Spinal cord (tissue), 10 donors: ENCODE measurements around the gene LAMA4. TPM values are rescaled to one million over a fixed set of nuclear protein-coding genes. Genes with fewer than 3 reads are reported as not detected.
A peak's percentile ranks its signal among the peaks of the same experiment; 100 is the strongest.

Source experiments
- DNase-seq, 6 donors: peaks; one replicate each; pipeline versions ENCODE4 v3.0.0 to v3.0.0-alpha.2; 2013 to 2015; ENCODE audit warnings: low spot score in 6 of 6, low read depth in 4 of 6
- H3K27ac ChIP-seq: one replicate; pipeline ENCODE4 v1.5.1; 2013; ENCODE audit warnings: low read depth, low read length, control low read depth
- H3K27me3 ChIP-seq: one replicate; pipeline ENCODE4 v1.6.1; 2013; ENCODE audit warnings: low read length; ENCODE audit not compliant: control insufficient read depth, insufficient read depth
- H3K36me3 ChIP-seq: one replicate; pipeline ENCODE4 v1.6.1; 2013; ENCODE audit warnings: low read length; ENCODE audit not compliant: control insufficient read depth, insufficient read depth
- H3K4me1 ChIP-seq: one replicate; pipeline ENCODE4 v1.6.1; 2013; ENCODE audit warnings: low read length; ENCODE audit not compliant: control insufficient read depth, insufficient read depth
- H3K4me3 ChIP-seq: one replicate; pipeline ENCODE4 v1.5.1; 2013; ENCODE audit warnings: low read depth, low read length, control low read depth
- H3K9me3 ChIP-seq: one replicate; pipeline ENCODE4 v1.6.1; 2013; ENCODE audit warnings: low read length; ENCODE audit not compliant: control insufficient read depth, insufficient read depth
- WGBS: methylation state at CpG from one replicate; pipeline ENCODE4 v1.1.5; 2013; ENCODE audit warnings: missing lambda C conversion rate; ENCODE audit not compliant: insufficient coverage; 5-methylcytosine and 5-hydroxymethylcytosine counted together
- polyA plus RNA-seq, 2 donors: library from polyadenylated mRNA; unstranded; fragments of 120-200 nt; gene quantifications; one replicate each; pipeline ENCODE4 v1.2.1, GENCODE V29; 2013; ENCODE audit not compliant: insufficient read length in 2 of 2
- total RNA-seq, 2 donors: library from RNA; depleted of rRNA in 1 of 2; stranded (reverse); fragments of 120-200 nt in 1 of 2; fragments of >200 nt in 1 of 2; gene quantifications; one replicate each; pipeline versions ENCODE4 v1.2.3 to v1.2.4, GENCODE V29; 2013 to 2014
- donor health status: healthy.

The LAMA4 gene
- total and polyA plus RNA-seq, 4 donors = 60.5 to 317 (median 115) TPM

- H3K27ac ChIP-seq = no peak overlapping the region
- WGBS = 78% methylated on average over 1 of the region's 1 CpG
- H3K9me3 ChIP-seq = no peaks in the 10 kb centered on the region
Observed at GRCh38 chr6:112291161-112291762, 36.9 kb upstream of the LAMA4 start.

GRCh38 chr6:112289038-112289566, 34.7 kb upstream of the LAMA4 start:
- DNase-seq = peak; percentile 42 to 93 (median 71)
- no peak overlapping the region for H3K4me3 ChIP-seq
- H3K9me3 ChIP-seq = no peaks in the 10 kb centered on the region
- peak overlapping the region; percentile 70 for H3K27ac ChIP-seq
- H3K36me3 ChIP-seq = no peaks in the 10 kb centered on the region
- 7% methylated on average over 3 of the region's 4 CpGs for WGBS
- no peaks in the 10 kb centered on the region for H3K27me3 ChIP-seq
- H3K4me1 ChIP-seq = peaks cover 12% of the 10 kb centered on the region

More at GRCh38 chr6:112291161-112291762, 36.9 kb upstream of the LAMA4 start:
- H3K4me1 ChIP-seq = peaks cover 12% of the 10 kb centered on the region
- no peak overlapping the region for H3K4me3 ChIP-seq
- H3K27me3 ChIP-seq = no peaks in the 10 kb centered on the region
- H3K36me3 ChIP-seq = no peaks in the 10 kb centered on the region
- DNase-seq = no peak

GRCh38 chr6:112288475-112288874, 34.1 kb upstream of the LAMA4 start:
- peak overlapping the region; percentile 70 for H3K27ac ChIP-seq
- no peak for DNase-seq

GRCh38 chr6:112287577-112288225, 33.3 kb upstream of the LAMA4 start:
- peak in 1 of 6 donors; percentile 49 for DNase-seq
- Histone ChIP-seq H3K36me3 (no peaks in the 10 kb centered on the region), H3K27ac (no peak overlapping the region), H3K9me3 (no peaks in the 10 kb centered on the region), H3K27me3 (no peaks in the 10 kb centered on the region), H3K4me3 (no peak overlapping the region), H3K4me1 (peaks cover 12% of the 10 kb centered on the region)
- WGBS = no CpG with 5 or more reads among the region's 4 CpGs

More at GRCh38 chr6:112288475-112288874, 34.1 kb upstream of the LAMA4 start:
- Histone ChIP-seq H3K4me3 (no peak overlapping the region), H3K4me1 (peaks cover 12% of the 10 kb centered on the region), H3K27me3 (no peaks in the 10 kb centered on the region), H3K36me3 (no peaks in the 10 kb centered on the region), H3K9me3 (no peaks in the 10 kb centered on the region)

GRCh38 chr6:112286500-112287144, 32.3 kb upstream of the LAMA4 start:
- H3K4me1 ChIP-seq = peaks cover 12% of the 10 kb centered on the region
- H3K36me3 ChIP-seq = no peaks in the 10 kb centered on the region
- no peaks in the 10 kb centered on the region for H3K27me3 ChIP-seq
- no CpG with 5 or more reads among the region's 1 CpG for WGBS
- no peaks in the 10 kb centered on the region for H3K9me3 ChIP-seq
- no peak overlapping the region for H3K27ac ChIP-seq
- DNase-seq = no peak
- H3K4me3 ChIP-seq = no peak overlapping the region

- peak in 1 of 6 donors; percentile 60 for DNase-seq
- Histone ChIP-seq H3K9me3 (no peaks in the 10 kb centered on the region), H3K27ac (no peak overlapping the region), H3K4me3 (no peak overlapping the region), H3K36me3 (no peaks in the 10 kb centered on the region), H3K27me3 (no peaks in the 10 kb centered on the region), H3K4me1 (peaks cover 12% of the 10 kb centered on the region)
- 100% methylated on average over 2 of the region's 2 CpGs for WGBS
Observed at GRCh38 chr6:112286010-112286409, 31.6 kb upstream of the LAMA4 start.

- H3K27me3 ChIP-seq = no peaks in the 10 kb centered on the region
- DNase-seq = no peak
- no peak overlapping the region for H3K27ac ChIP-seq
- H3K4me3 ChIP-seq = no peak overlapping the region
- no peaks in the 10 kb centered on the region for H3K36me3 ChIP-seq
- peaks cover 12% of the 10 kb centered on the region for H3K4me1 ChIP-seq
- no peaks in the 10 kb centered on the region for H3K9me3 ChIP-seq
Observed at GRCh38 chr6:112284603-112285002, 30.2 kb upstream of the LAMA4 start.

GRCh38 chr6:112283621-112284020, 29.3 kb upstream of the LAMA4 start:
- no CpG with 5 or more reads among the region's 4 CpGs for WGBS
- Histone ChIP-seq H3K4me3 (no peak overlapping the region), H3K9me3 (no peaks in the 10 kb centered on the region), H3K4me1 (peaks cover 5% of the 10 kb centered on the region), H3K27ac (no peak overlapping the region), H3K36me3 (no peaks in the 10 kb centered on the region), H3K27me3 (no peaks in the 10 kb centered on the region)
- no peak for DNase-seq

GRCh38 chr6:112281821-112282615, 27.7 kb upstream of the LAMA4 start:
- WGBS = 0% methylated on average over 2 of the region's 4 CpGs
- Histone ChIP-seq H3K27ac (peak overlapping the region; percentile 57), H3K4me1 (peaks cover 3% of the 10 kb centered on the region), H3K27me3 (no peaks in the 10 kb centered on the region), H3K9me3 (no peaks in the 10 kb centered on the region), H3K4me3 (no peak overlapping the region), H3K36me3 (no peaks in the 10 kb centered on the region)
- peak in 3 of 6 donors; percentile 42 to 84 (median 75) for DNase-seq
